Measurements from ENCODE around the gene PCYT1A. TPM values are rescaled to one million over a fixed set of nuclear protein-coding genes. Genes with fewer than 3 reads are reported as not detected.
A peak's percentile ranks its signal among the peaks of the same experiment; 100 is the strongest.

PCYT1A gene
- polyA plus RNA-seq, 1 donor (not counting 4 experiments of a cell fraction or from before 2014, with no cell fraction given): 108 TPM

GRCh38 chr3:196232154-196232881, 55.2 kb downstream of the PCYT1A start:
- H3K36me3 ChIP-seq (ENCODE audit: control insufficient read depth in 2 of 2, extremely low read depth in 1 of 2, insufficient read depth in 2 of 2, low read length in 2 of 2): peaks cover 6 to 10% of the 10 kb centered on the region in 2 experiments
- no peaks in the 10 kb centered on the region for H4K20me1 ChIP-seq (ENCODE audit: control insufficient read depth, extremely low read depth, insufficient read depth, low read length)
- no peak overlapping the region for H2AFZ ChIP-seq (ENCODE audit: control insufficient read depth, low read length)
- H3K4me1 ChIP-seq (ENCODE audit: control insufficient read depth, extremely low read depth, insufficient read depth, low read length): no peaks in the 10 kb centered on the region
- no peak overlapping the region for H3K9ac ChIP-seq (ENCODE audit: control insufficient read depth, extremely low read depth, insufficient read depth, low read length)
- H3K4me3 ChIP-seq (ENCODE audit: control insufficient read depth in 2 of 3, extremely low read depth in 1 of 3, insufficient read depth in 2 of 3, low read depth in 1 of 3, low read length in 3 of 3): no peak overlapping the region
- TF ChIP-seq CTCF (optimal IDR thresholded peaks at IDR 0.05 in 1 of 3, IDR thresholded peaks at IDR 0.05 in 1 of 3, conservative IDR thresholded peaks at IDR 0.05 in 1 of 3; ENCODE audit: extremely low read depth in 1 of 3, insufficient read depth in 2 of 3, low read length in 3 of 3) (no peak), EZH2 (IDR thresholded peaks at IDR 0.05; ENCODE audit: low read length) (no peak)
- DNase-seq (ENCODE audit: low read depth, low spot score) (no peak), FAIRE-seq (no peak)
- no peaks in the 10 kb centered on the region for H3K79me2 ChIP-seq (ENCODE audit: control insufficient read depth, insufficient read depth, low read length)
- H3K9me3 ChIP-seq (ENCODE audit: control insufficient read depth, low read depth, low read length): no peaks in the 10 kb centered on the region
- peaks cover 12% of the 10 kb centered on the region for H3K27me3 ChIP-seq (ENCODE audit: control insufficient read depth, extremely low read depth, insufficient read depth, low read length)
- dilution Hi-C loops (cut with MboI; ENCODE audit: extremely low pct_ligation_motif_present, low sequenced_read_pairs): no loop called here
- no peak overlapping the region for H3K27ac ChIP-seq (ENCODE audit: control insufficient read depth, insufficient read depth, low read length)
- no peaks in the 10 kb centered on the region for H3K9me1 ChIP-seq (ENCODE audit: control insufficient read depth, extremely low read depth, insufficient read depth, low read length)
- H3K4me2 ChIP-seq (ENCODE audit: control insufficient read depth, extremely low read depth, insufficient read depth, low read depth, low read length): no peak overlapping the region

- Histone ChIP-seq H3K27ac (ENCODE audit: control insufficient read depth, insufficient read depth, low read length) (no peak overlapping the region), H3K4me2 (ENCODE audit: control insufficient read depth, extremely low read depth, insufficient read depth, low read depth, low read length) (peak overlapping the region; percentile 3), H3K9ac (ENCODE audit: control insufficient read depth, extremely low read depth, insufficient read depth, low read length) (no peak overlapping the region), H3K36me3 (ENCODE audit: control insufficient read depth in 2 of 2, extremely low read depth in 1 of 2, insufficient read depth in 2 of 2, low read length in 2 of 2) (no peaks in the 10 kb centered on the region), H3K4me3 (ENCODE audit: control insufficient read depth in 2 of 3, extremely low read depth in 1 of 3, insufficient read depth in 2 of 3, low read depth in 1 of 3, low read length in 3 of 3) (no peak overlapping the region), H4K20me1 (ENCODE audit: control insufficient read depth, extremely low read depth, insufficient read depth, low read length) (no peaks in the 10 kb centered on the region), H2AFZ (ENCODE audit: control insufficient read depth, low read length) (no peak overlapping the region), H3K4me1 (ENCODE audit: control insufficient read depth, extremely low read depth, insufficient read depth, low read length) (no peaks in the 10 kb centered on the region), H3K9me1 (ENCODE audit: control insufficient read depth, extremely low read depth, insufficient read depth, low read length) (no peaks in the 10 kb centered on the region), H3K27me3 (ENCODE audit: control insufficient read depth, extremely low read depth, insufficient read depth, low read length) (peaks cover 17% of the 10 kb centered on the region), H3K79me2 (ENCODE audit: control insufficient read depth, insufficient read depth, low read length) (no peaks in the 10 kb centered on the region), H3K9me3 (ENCODE audit: control insufficient read depth, low read depth, low read length) (no peaks in the 10 kb centered on the region)
- no peak for FAIRE-seq
- no peak for DNase-seq (ENCODE audit: low read depth, low spot score)
- dilution Hi-C loops (cut with MboI; ENCODE audit: extremely low pct_ligation_motif_present, low sequenced_read_pairs): no loop called here
- TF ChIP-seq EZH2 (IDR thresholded peaks at IDR 0.05; ENCODE audit: low read length) (no peak), CTCF (optimal IDR thresholded peaks at IDR 0.05 in 1 of 3, IDR thresholded peaks at IDR 0.05 in 1 of 3, conservative IDR thresholded peaks at IDR 0.05 in 1 of 3; ENCODE audit: extremely low read depth in 1 of 3, insufficient read depth in 2 of 3, low read length in 3 of 3) (no peak)
Observed at GRCh38 chr3:196227629-196228493, 59.7 kb downstream of the PCYT1A start.

All from keratinocyte (primary cell).